Measurements from ENCODE around the gene IFT80. TPM values are rescaled to one million over a fixed set of nuclear protein-coding genes. Genes with fewer than 3 reads are reported as not detected.

IFT80 gene
- total RNA-seq, result 16.3 and 26.4 TPM in 2 replicates

DNA sequence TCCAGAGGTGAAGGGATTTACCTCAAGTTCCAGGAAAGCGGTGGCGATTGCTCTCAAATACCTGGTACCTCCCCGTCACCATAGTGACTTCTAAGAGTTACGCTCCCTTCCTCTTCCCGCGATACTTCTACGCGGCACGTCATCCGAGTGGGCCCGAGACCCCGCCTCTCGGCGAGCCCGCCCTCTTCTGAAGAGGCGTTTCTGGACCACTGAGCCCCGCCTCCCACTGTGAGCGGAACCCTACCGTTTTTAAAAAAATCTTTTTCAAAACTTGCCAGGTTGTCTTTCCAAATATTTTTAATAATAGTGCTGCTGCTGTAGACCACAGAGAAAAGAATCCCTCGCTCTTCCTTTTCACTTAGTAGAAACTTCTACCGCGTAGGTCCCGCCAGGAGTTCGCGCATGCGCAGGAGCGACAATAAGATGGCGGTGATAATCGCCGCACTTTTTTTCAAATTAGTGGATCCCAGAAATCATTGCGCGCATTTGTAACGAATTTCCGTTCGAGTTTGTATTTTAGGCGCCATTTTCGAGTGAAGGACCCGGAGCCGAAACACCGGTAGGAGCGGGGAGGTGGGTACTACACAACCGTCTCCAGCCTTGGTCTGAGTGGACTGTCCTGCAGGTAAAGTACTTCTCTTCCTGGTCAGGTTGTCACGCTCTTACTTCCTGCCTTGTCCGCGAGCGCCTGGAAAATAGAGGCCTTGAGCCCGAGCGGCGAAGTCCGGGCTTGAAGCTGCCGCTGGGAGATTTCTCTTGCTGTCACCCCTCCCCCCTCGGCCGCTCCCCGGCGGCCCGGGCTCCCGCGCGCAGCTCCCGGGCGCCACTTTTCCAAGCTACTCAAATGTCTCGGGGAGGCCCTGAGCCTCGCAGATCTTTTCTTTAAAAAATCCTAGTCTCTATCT, at the start of gene IFT80, which contains the start of gene SMC4:
Gene IFT80, minus strand, starts transcription at position 101 of the 905 bp plus-strand sequence. CDS start 14,625 bp downstream, outside the sequence.
Gene SMC4, plus strand, starts transcription at position 526 of the 905 bp plus-strand sequence. CDS start 1,177 bp downstream, outside the sequence.

DNA sequence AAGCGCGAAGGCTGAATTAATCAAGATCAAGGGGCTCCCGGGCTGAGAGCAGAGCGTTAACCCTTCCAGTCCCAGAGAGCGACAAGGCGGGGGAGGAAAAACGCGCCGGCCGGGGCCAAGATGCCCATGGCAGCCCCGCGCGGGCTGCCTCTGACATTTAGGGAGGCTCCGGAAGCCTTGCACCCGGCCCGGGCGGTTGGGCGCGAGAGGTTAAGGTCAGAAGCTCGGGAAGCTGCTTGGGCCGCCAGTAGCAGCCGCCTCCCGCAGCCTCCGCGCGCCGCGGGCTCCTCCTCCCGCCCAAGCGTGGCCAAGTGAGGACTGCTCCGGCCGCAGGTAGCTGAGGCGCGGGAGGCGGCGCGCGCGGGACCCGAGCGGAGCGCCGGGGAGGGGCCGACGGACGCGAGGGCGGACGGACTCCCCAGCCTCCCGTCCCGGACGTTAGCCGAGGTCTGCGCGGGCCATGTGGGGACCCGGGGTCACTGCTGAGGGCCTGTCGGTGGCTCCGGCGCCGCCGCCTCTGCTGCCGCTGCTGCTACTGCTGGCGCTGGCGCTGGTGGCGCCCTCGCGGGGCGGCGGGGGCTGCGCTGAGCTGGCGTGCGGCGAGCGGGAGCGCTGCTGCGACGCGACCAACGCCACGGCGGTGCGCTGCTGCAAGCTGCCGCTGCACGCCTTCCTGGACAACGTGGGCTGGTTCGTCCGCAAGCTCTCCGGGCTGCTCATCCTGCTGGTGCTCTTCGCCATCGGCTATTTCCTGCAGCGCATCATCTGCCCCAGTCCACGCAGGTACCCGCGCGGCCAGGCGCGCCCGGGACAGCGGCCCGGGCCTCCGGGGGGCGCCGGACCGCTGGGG, 173.6 kb downstream of the IFT80 start, which contains the start of gene C3orf80:
Gene C3orf80, plus strand, starts transcription at position 247 of the 850 bp plus-strand sequence. Its CDS starts 214 bp downstream, at position 461.

Other genes starting within 250 kb of the IFT80 start
- gene C3orf80, start 173.8 kb downstream of the IFT80 start, total RNA-seq, result not detected in 2 replicates
- gene SMC4, start 425 bp upstream of the IFT80 start, total RNA-seq, result 46.3 and 58.6 TPM in 2 replicates
- 8.2 and 18.8 TPM in 2 replicates for gene TRIM59, start 50.6 kb upstream of the IFT80 start, total RNA-seq
- 20.8 and 24.5 TPM in 2 replicates for gene KPNA4, start 166.3 kb upstream of the IFT80 start, total RNA-seq